Neural cell (in vitro differentiated cells): ENCODE data around the gene MTX1. TPM values are rescaled to one million over a fixed set of nuclear protein-coding genes. Genes with fewer than 3 reads are reported as not detected.
"Not testable (repeated sequence)": the region's sequence is repeated elsewhere in the genome, so short reads cannot be mapped to it uniquely, and the experiment has no call there.

Experiments used
- H2AFZ ChIP-seq: fragments of 200-600, 300-800 bp; sonication (generic), shearing (Covaris generic); 2 replicates; pipeline ENCODE4 v1.6.0; 2014; ENCODE audit warnings: low read depth, mild to moderate bottlenecking, antibody characterized with exemption, low read length, moderate library complexity
- H3F3A ChIP-seq: fragments of 200-600 bp; shearing (Covaris generic); 2 replicates; pipeline ENCODE4 v1.6.1; 2016; ENCODE audit warnings: mild to moderate bottlenecking, moderate library complexity, mixed read lengths, antibody characterized with exemption, low read length; ENCODE audit not compliant: insufficient read depth, poor library complexity, severe bottlenecking
- H3K27ac ChIP-seq: fragments of 200-600, 300-800 bp; sonication (generic), shearing (Covaris generic); 2 replicates; pipeline ENCODE4 v1.5.1; 2014; ENCODE audit warnings: mild to moderate bottlenecking, low read length, moderate library complexity
- H3K27me3 ChIP-seq: fragments of 300-800, 200-600 bp; sonication (generic), shearing (Covaris generic); 2 replicates; pipeline ENCODE4 v1.6.0; 2014; ENCODE audit warnings: mild to moderate bottlenecking, low read depth, low read length, moderate library complexity; ENCODE audit not compliant: insufficient read depth
- H3K36me3 ChIP-seq: fragments of 300-800, 200-600 bp; sonication (generic), shearing (Covaris generic); 2 replicates; pipeline ENCODE4 v1.5.1; 2014; ENCODE audit warnings: mild to moderate bottlenecking, antibody characterized with exemption, low read length, moderate library complexity; ENCODE audit not compliant: insufficient read depth
- H3K4me2 ChIP-seq: fragments of 300-800, 200-600 bp; sonication (generic), shearing (Covaris generic); 2 replicates; pipeline ENCODE4 v1.6.0; 2014; ENCODE audit warnings: mild to moderate bottlenecking, low read length
- H3K4me3 ChIP-seq: fragments of 300-800, 200-600 bp; sonication (generic), shearing (Covaris generic); 2 replicates; pipeline ENCODE4 v1.5.1; 2014; ENCODE audit warnings: mild to moderate bottlenecking, low read length, moderate library complexity
- H3K79me2 ChIP-seq: fragments of 200-600 bp; shearing (Covaris generic); replicated peaks from 2 replicates; pipeline ENCODE4 v1.6.0; 2014; ENCODE audit warnings: mild to moderate bottlenecking, low read length, moderate library complexity; ENCODE audit not compliant: insufficient read depth
- H3K9ac ChIP-seq: fragments of 300-800, 200-600 bp; sonication (generic), shearing (Covaris generic); 2 replicates; pipeline ENCODE4 v1.6.1; 2016; ENCODE audit warnings: mild to moderate bottlenecking, low read length, mixed read lengths
- H3K9me2 ChIP-seq: fragments of 200-600 bp; shearing (Covaris generic); 2 replicates; pipeline ENCODE4 v1.6.1; 2016; ENCODE audit warnings: mild to moderate bottlenecking, low read length, mixed read lengths; ENCODE audit not compliant: insufficient read depth
- H3K9me3 ChIP-seq: fragments of 200-600, 300-800 bp; sonication (generic), shearing (Covaris generic); 2 replicates; pipeline ENCODE4 v1.6.1; 2016; ENCODE audit warnings: mild to moderate bottlenecking, mixed run types, low read length, moderate library complexity, mixed read lengths
- H4K20me1 ChIP-seq: fragments of 200-600 bp; shearing (Covaris generic); 2 replicates; pipeline ENCODE4 v1.6.1; 2016; ENCODE audit warnings: mild to moderate bottlenecking, mixed run types; ENCODE audit not compliant: insufficient read depth
- EP300 ChIP-seq: fragments of 450-650 bp; conservative IDR thresholded peaks from 2 replicates; pipeline ENCODE4 v1.6.1; 2014; ENCODE audit warnings: antibody characterized with exemption, mild to moderate bottlenecking, moderate library complexity; ENCODE audit not compliant: poor library complexity, severe bottlenecking
- EZH2 ChIP-seq: fragments of 200-600, 300-800 bp; shearing (Covaris generic), sonication (generic); IDR thresholded peaks from 2 replicates; pipeline ENCODE4 v1.6.1; 2014; ENCODE audit warnings: antibody characterized with exemption, low read length, borderline replicate concordance, mild to moderate bottlenecking; ENCODE audit not compliant: insufficient read depth, poor library complexity, severe bottlenecking
- MXI1 ChIP-seq: fragments of 450-650 bp; conservative IDR thresholded peaks from 2 replicates; pipeline ENCODE4 v1.6.1; 2014; ENCODE audit warnings: antibody characterized with exemption, mild to moderate bottlenecking; ENCODE audit not compliant: poor library complexity, severe bottlenecking
- POLR2AphosphoS5 ChIP-seq: IDR thresholded peaks from 2 replicates; pipeline ENCODE4 v1.6.1; 2012
- RAD21 ChIP-seq: fragments of 450-650 bp; conservative IDR thresholded peaks from 2 replicates; pipeline ENCODE4 v1.6.1; 2014; ENCODE audit warnings: antibody characterized with exemption, mild to moderate bottlenecking, moderate library complexity
- SMC3 ChIP-seq: fragments of 450-650 bp; conservative IDR thresholded peaks from 2 replicates; pipeline ENCODE4 v1.6.1; 2014; ENCODE audit warnings: antibody characterized with exemption, mild to moderate bottlenecking, moderate library complexity; ENCODE audit not compliant: poor library complexity
- TAF1 ChIP-seq: IDR thresholded peaks from 2 replicates; pipeline ENCODE4 v1.6.1; 2012; ENCODE audit warnings: low read depth
- polyA plus RNA-seq: library from polyadenylated mRNA; depleted of rRNA; stranded (reverse); fragments of >200 nt; gene quantifications from 2 replicates; pipeline ENCODE4 v1.2.3, GENCODE V29; 2014
- TF ChIP-seq, protein P1 (sequence below): fragments of 450-650 bp; IDR thresholded peaks from 2 replicates; pipeline ENCODE4 v1.5.1; 2014; ENCODE audit warnings: antibody characterized with exemption, mild to moderate bottlenecking, moderate library complexity; ENCODE audit not compliant: poor library complexity, severe bottlenecking
- TF ChIP-seq, protein P2 (sequence below): IDR thresholded peaks from 2 replicates; pipeline ENCODE4 v1.6.1; 2012; ENCODE audit warnings: borderline replicate concordance

The MTX1 gene
- polyA plus RNA-seq, 1 donor from 2014 or later, result 55.0 TPM

DNA sequence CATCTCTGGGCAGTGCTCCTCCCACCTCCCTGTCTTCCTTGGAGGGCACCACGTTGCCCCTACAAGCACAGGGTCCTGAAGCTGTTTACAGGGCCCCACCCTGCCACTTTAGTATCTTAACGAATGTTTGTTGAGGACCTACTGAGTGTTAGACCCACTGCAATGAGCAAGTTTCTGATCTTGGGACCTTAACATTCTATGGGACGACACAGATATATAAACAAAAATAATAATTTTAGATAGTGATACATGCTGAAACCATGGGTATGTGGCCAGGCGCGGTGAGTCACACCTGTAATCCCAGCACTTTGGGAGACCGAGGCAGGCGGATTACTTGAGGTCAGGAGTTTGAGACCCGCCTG, 36.6 kb downstream of the MTX1 start:
- H3K9me3 ChIP-seq, result no peaks in the 10 kb centered on the region
- H3K27ac ChIP-seq, result peak overlapping the region; percentile 89
- no peak for TF ChIP-seq SMC3
- no peak for TF ChIP-seq EP300
- TF ChIP-seq, protein P1, sequence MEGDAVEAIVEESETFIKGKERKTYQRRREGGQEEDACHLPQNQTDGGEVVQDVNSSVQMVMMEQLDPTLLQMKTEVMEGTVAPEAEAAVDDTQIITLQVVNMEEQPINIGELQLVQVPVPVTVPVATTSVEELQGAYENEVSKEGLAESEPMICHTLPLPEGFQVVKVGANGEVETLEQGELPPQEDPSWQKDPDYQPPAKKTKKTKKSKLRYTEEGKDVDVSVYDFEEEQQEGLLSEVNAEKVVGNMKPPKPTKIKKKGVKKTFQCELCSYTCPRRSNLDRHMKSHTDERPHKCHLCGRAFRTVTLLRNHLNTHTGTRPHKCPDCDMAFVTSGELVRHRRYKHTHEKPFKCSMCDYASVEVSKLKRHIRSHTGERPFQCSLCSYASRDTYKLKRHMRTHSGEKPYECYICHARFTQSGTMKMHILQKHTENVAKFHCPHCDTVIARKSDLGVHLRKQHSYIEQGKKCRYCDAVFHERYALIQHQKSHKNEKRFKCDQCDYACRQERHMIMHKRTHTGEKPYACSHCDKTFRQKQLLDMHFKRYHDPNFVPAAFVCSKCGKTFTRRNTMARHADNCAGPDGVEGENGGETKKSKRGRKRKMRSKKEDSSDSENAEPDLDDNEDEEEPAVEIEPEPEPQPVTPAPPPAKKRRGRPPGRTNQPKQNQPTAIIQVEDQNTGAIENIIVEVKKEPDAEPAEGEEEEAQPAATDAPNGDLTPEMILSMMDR, result no peak
- no peak for TF ChIP-seq EZH2
- TF ChIP-seq RAD21, result no peak
- TF ChIP-seq, protein P2, sequence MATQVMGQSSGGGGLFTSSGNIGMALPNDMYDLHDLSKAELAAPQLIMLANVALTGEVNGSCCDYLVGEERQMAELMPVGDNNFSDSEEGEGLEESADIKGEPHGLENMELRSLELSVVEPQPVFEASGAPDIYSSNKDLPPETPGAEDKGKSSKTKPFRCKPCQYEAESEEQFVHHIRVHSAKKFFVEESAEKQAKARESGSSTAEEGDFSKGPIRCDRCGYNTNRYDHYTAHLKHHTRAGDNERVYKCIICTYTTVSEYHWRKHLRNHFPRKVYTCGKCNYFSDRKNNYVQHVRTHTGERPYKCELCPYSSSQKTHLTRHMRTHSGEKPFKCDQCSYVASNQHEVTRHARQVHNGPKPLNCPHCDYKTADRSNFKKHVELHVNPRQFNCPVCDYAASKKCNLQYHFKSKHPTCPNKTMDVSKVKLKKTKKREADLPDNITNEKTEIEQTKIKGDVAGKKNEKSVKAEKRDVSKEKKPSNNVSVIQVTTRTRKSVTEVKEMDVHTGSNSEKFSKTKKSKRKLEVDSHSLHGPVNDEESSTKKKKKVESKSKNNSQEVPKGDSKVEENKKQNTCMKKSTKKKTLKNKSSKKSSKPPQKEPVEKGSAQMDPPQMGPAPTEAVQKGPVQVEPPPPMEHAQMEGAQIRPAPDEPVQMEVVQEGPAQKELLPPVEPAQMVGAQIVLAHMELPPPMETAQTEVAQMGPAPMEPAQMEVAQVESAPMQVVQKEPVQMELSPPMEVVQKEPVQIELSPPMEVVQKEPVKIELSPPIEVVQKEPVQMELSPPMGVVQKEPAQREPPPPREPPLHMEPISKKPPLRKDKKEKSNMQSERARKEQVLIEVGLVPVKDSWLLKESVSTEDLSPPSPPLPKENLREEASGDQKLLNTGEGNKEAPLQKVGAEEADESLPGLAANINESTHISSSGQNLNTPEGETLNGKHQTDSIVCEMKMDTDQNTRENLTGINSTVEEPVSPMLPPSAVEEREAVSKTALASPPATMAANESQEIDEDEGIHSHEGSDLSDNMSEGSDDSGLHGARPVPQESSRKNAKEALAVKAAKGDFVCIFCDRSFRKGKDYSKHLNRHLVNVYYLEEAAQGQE, result no peak
- TF ChIP-seq MXI1, result no peak
- no peak for TF ChIP-seq POLR2AphosphoS5
- TF ChIP-seq TAF1, result no peak
- no peaks in the 10 kb centered on the region for H3F3A ChIP-seq
- H3K79me2 ChIP-seq, result no peaks in the 10 kb centered on the region
- H3K27me3 ChIP-seq, result no peaks in the 10 kb centered on the region
- no peaks in the 10 kb centered on the region for H3K9me2 ChIP-seq
- peak overlapping the region; percentile 65 for H3K4me3 ChIP-seq
- H3K36me3 ChIP-seq, result no peaks in the 10 kb centered on the region
- H3K4me2 ChIP-seq, result peak overlapping the region; percentile 74
- H4K20me1 ChIP-seq, result no peaks in the 10 kb centered on the region
- H2AFZ ChIP-seq, result peak overlapping the region; percentile 84
- H3K9ac ChIP-seq, result peak overlapping the region; percentile 74

DNA sequence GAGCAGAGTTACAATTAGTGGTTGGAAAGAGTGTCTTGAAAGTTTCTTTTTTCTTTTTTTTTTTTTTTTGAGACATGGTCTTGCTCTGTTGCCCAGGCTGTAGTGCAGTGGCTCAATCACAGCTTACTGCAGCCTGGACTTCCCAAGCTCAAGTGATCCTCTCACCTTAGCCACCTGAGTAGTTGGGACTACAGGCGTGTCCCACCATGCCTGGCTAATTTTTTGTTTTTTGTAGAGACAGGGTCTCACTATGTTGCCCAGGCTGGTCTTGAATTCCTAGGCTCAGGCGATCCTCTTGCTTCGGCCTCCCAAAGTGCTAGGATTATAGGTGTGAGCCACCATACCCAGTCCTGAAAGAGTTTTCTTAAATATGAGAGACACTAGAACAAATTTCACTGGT, 38.3 kb downstream of the MTX1 start:
- not testable (repeated sequence) for H3K36me3 ChIP-seq, H3K4me3 ChIP-seq, H4K20me1 ChIP-seq, H3F3A ChIP-seq, H3K9me2 ChIP-seq, H3K79me2 ChIP-seq, H3K27ac ChIP-seq, H3K4me2 ChIP-seq, H2AFZ ChIP-seq, H3K9me3 ChIP-seq, H3K9ac ChIP-seq, H3K27me3 ChIP-seq
